Mesendoderm (in vitro differentiated cells): Measurements from ENCODE around the gene CBX2.

ENCODE experiments used
- DNase-seq: peaks from one replicate; pipeline ENCODE4 v3.0.0; 2013
- H2AK5ac ChIP-seq: 2 replicates; pipeline ENCODE4 v1.6.1; 2013; ENCODE audit warnings: low read length, inconsistent platforms
- H2BK120ac ChIP-seq: 2 replicates; pipeline ENCODE4 v1.6.1; 2013; ENCODE audit warnings: low read depth, mild to moderate bottlenecking, low read length, moderate library complexity, mixed read lengths
- H2BK15ac ChIP-seq: replicated peaks from 2 replicates; pipeline ENCODE4 v1.6.1; 2013; ENCODE audit warnings: low read depth, mild to moderate bottlenecking, moderate library complexity
- H2BK5ac ChIP-seq: 2 replicates; pipeline ENCODE4 v1.6.1; 2013; ENCODE audit warnings: low read length, inconsistent platforms
- H3K18ac ChIP-seq: 2 replicates; pipeline ENCODE4 v1.6.1; 2013; ENCODE audit warnings: mild to moderate bottlenecking, low read length, mixed read lengths
- H3K23ac ChIP-seq: one replicate; pipeline ENCODE4 v1.6.1; 2013; ENCODE audit warnings: low read length
- H3K27ac ChIP-seq: 2 replicates; pipeline ENCODE4 v1.5.1; 2013; ENCODE audit warnings: low read depth, mild to moderate bottlenecking, inconsistent platforms, low read length, moderate library complexity
- H3K27me3 ChIP-seq: 2 replicates; pipeline ENCODE4 v1.6.1; 2013; ENCODE audit warnings: low read length, control low read depth, mild to moderate bottlenecking, inconsistent platforms; ENCODE audit not compliant: insufficient read depth, poor library complexity
- H3K36me3 ChIP-seq: 2 replicates; pipeline ENCODE4 v1.6.1; 2013; ENCODE audit warnings: low read length, inconsistent platforms; ENCODE audit not compliant: control insufficient read depth, insufficient read depth
- H3K4ac ChIP-seq: one replicate; pipeline ENCODE4 v1.6.1; 2013; ENCODE audit warnings: low read depth, mild to moderate bottlenecking, low read length, moderate library complexity
- H3K4me1 ChIP-seq: 2 replicates; pipeline ENCODE4 v1.6.1; 2013; ENCODE audit warnings: low read depth, low read length, inconsistent platforms; ENCODE audit not compliant: control insufficient read depth
- H3K4me2 ChIP-seq: 2 replicates; pipeline ENCODE4 v1.6.1; 2013; ENCODE audit warnings: low read length
- H3K4me3 ChIP-seq: 2 replicates; pipeline ENCODE4 v1.5.1; 2013; ENCODE audit warnings: mild to moderate bottlenecking, low read length
- H3K56ac ChIP-seq: one replicate; pipeline ENCODE4 v1.6.1; 2013; ENCODE audit warnings: low read length
- H3K79me1 ChIP-seq: 2 replicates; pipeline ENCODE4 v1.6.1; 2013; ENCODE audit warnings: low read length, inconsistent platforms
- H3K79me2 ChIP-seq: 2 replicates; pipeline ENCODE4 v1.6.1; 2013; ENCODE audit warnings: mild to moderate bottlenecking, low read length; ENCODE audit not compliant: control insufficient read depth, insufficient read depth
- H3K9ac ChIP-seq: 2 replicates; pipeline ENCODE4 v1.6.1; 2013; ENCODE audit warnings: low read length, inconsistent platforms
- H4K5ac ChIP-seq: one replicate; pipeline ENCODE4 v1.6.1; 2013; ENCODE audit warnings: low read length
- H4K8ac ChIP-seq: one replicate; pipeline ENCODE4 v1.6.1; 2013; ENCODE audit warnings: low read depth, mild to moderate bottlenecking, control low read depth, low read length, moderate library complexity
- WGBS: extraction: QIAGEN DNeasy Blood & Tissue Kit; methylation state at CpG from one replicate; pipeline ENCODE4 v1.1.7; 2013; ENCODE audit warnings: low lambda C conversion rate, missing lambda C conversion rate; ENCODE audit not compliant: insufficient coverage; ENCODE audit errors: extremely low coverage; 5-methylcytosine and 5-hydroxymethylcytosine counted together

Gene CBX2

DNA sequence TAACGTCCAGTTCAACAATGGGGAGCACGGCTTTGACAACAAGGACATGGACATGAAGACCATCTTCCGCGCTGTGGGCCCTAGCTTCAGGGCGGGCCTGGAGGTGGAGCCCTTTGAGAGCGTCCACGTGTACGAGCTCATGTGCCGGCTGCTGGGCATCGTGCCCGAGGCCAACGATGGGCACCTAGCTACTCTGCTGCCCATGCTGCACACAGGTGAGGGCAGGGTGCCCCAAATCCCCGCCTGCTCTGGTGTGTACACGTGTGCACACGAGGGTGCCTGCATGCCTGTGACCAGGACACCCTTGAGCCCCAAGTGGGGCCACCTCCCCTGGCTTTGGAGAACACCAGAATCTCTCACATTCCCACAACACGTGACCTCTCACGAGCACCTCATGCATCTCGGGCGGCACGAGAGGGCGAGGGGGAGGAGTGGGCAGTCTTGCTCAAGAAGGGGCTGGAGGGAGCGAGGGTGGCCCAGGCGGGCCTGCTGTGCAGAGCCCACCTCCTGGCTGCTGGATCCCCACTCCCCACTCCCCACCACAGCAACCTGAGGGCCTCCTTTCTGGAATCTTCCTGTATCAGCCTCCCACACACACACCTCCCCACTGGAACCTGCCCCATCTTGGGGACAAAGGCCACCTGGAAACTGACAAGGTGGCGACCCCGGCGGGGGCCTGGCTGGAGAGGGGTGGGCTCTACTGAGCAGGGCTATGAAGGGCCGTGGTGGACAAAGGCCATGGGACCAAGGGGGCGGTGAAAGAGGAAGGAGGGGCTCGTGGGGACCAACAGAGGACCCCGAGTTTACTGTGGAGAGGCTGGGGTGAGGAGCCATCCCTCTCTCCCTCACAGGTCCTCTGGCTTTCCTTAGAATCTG, 40.7 kb upstream of the CBX2 start:
- H3K4me3 ChIP-seq, result no peak overlapping the region
- H3K23ac ChIP-seq, result no peak overlapping the region
- no peaks in the 10 kb centered on the region for H3K4me1 ChIP-seq
- H4K8ac ChIP-seq, result no peak overlapping the region
- no peaks in the 10 kb centered on the region for H3K79me2 ChIP-seq
- peaks cover 5% of the 10 kb centered on the region for H3K27me3 ChIP-seq
- no peak overlapping the region for H2BK15ac ChIP-seq
- no CpG with 5 or more reads among the region's 30 CpGs for WGBS
- no peaks in the 10 kb centered on the region for H3K79me1 ChIP-seq
- no peak overlapping the region for H3K27ac ChIP-seq
- H4K5ac ChIP-seq, result no peak overlapping the region
- no peak overlapping the region for H3K9ac ChIP-seq
- no peak overlapping the region for H3K4ac ChIP-seq
- H3K18ac ChIP-seq, result no peak overlapping the region
- no peak overlapping the region for H2AK5ac ChIP-seq
- no peak overlapping the region for H2BK120ac ChIP-seq
- no peaks in the 10 kb centered on the region for H3K36me3 ChIP-seq
- no peak for DNase-seq
- no peak overlapping the region for H3K56ac ChIP-seq
- H3K4me2 ChIP-seq, result no peak overlapping the region
- no peak overlapping the region for H2BK5ac ChIP-seq

DNA sequence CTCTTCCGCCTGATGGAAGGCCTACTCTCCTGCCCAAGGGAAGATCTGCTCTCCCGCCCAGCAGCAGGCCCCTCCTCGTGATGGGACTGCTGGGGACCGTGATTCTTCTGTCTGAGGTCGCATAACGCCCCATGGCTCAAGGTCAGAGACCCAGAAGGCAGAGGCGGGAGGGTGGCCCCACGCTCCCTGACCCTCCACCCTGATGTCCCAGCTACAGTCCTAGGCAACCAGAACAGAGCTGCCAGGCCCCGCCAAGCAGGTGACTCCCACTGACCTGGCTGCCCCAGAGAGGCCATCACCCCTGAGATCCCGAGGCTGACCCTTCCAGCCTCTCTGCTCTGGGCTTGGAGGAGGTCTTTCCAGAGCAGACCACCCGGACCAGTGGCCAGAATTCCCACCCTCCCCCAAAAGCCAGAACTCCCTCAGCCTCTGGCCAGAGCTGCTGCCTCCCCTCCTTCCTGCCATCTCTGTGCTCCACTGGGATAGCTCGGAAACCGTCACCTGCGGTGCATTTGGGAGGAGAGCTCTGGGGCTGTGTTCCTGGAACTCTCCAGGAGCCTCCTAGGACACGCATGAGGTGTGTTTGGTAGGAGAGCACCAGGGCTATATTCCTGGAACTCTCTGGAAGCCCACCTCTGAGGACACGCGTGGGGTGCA, 39.9 kb upstream of the CBX2 start:
- WGBS, result no CpG with 5 or more reads among the region's 17 CpGs
- H3K27ac ChIP-seq, result no peak overlapping the region
- no peak for DNase-seq

DNA sequence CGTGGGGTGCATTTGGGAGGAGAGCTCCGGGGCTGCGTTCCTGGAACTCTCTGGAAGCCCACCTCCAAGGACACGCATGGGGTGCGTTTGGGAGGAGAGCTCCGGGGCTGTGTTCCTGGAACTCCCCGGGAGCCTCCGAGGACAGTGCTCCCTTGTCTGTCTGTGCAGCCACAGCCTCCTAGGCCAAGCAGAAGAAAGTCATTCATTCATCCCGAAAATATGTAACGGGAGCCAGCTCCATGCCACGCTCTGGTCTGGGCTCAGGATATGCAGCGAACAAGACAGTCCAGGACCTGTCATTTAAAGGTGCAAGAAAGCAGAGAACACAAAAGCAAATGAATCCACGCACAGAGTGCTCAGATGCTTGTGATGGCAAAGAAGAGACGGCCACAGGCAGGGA, 39.3 kb upstream of the CBX2 start:
- Histone ChIP-seq H3K79me1 (no peaks in the 10 kb centered on the region), H3K4me1 (no peaks in the 10 kb centered on the region), H2BK120ac (no peak overlapping the region), H3K27me3 (peaks cover 5% of the 10 kb centered on the region), H2AK5ac (no peak overlapping the region), H2BK5ac (no peak overlapping the region), H3K36me3 (no peaks in the 10 kb centered on the region), H3K4me2 (no peak overlapping the region), H3K4ac (no peak overlapping the region), H3K79me2 (no peaks in the 10 kb centered on the region), H3K23ac (no peak overlapping the region), H2BK15ac (no peak overlapping the region), H4K5ac (no peak overlapping the region), H3K27ac (no peak overlapping the region), H3K9ac (no peak overlapping the region), H3K18ac (no peak overlapping the region), H4K8ac (no peak overlapping the region), H3K4me3 (no peak overlapping the region), H3K56ac (no peak overlapping the region)
- no peak for DNase-seq
- no CpG with 5 or more reads among the region's 14 CpGs for WGBS

More for the DNA sequence above, 39.9 kb upstream of the CBX2 start:
- no peak overlapping the region for H3K9ac ChIP-seq
- no peaks in the 10 kb centered on the region for H3K79me1 ChIP-seq
- no peak overlapping the region for H3K56ac ChIP-seq
- no peak overlapping the region for H3K18ac ChIP-seq
- peaks cover 5% of the 10 kb centered on the region for H3K27me3 ChIP-seq
- no peak overlapping the region for H4K8ac ChIP-seq
- H3K36me3 ChIP-seq, result no peaks in the 10 kb centered on the region
- H2BK120ac ChIP-seq, result no peak overlapping the region
- H3K4me1 ChIP-seq, result no peaks in the 10 kb centered on the region
- no peak overlapping the region for H2BK5ac ChIP-seq
- no peak overlapping the region for H3K4me2 ChIP-seq
- no peak overlapping the region for H2BK15ac ChIP-seq
- H3K4ac ChIP-seq, result no peak overlapping the region
- no peaks in the 10 kb centered on the region for H3K79me2 ChIP-seq
- H2AK5ac ChIP-seq, result no peak overlapping the region
- H3K4me3 ChIP-seq, result no peak overlapping the region
- H3K23ac ChIP-seq, result no peak overlapping the region
- no peak overlapping the region for H4K5ac ChIP-seq

DNA sequence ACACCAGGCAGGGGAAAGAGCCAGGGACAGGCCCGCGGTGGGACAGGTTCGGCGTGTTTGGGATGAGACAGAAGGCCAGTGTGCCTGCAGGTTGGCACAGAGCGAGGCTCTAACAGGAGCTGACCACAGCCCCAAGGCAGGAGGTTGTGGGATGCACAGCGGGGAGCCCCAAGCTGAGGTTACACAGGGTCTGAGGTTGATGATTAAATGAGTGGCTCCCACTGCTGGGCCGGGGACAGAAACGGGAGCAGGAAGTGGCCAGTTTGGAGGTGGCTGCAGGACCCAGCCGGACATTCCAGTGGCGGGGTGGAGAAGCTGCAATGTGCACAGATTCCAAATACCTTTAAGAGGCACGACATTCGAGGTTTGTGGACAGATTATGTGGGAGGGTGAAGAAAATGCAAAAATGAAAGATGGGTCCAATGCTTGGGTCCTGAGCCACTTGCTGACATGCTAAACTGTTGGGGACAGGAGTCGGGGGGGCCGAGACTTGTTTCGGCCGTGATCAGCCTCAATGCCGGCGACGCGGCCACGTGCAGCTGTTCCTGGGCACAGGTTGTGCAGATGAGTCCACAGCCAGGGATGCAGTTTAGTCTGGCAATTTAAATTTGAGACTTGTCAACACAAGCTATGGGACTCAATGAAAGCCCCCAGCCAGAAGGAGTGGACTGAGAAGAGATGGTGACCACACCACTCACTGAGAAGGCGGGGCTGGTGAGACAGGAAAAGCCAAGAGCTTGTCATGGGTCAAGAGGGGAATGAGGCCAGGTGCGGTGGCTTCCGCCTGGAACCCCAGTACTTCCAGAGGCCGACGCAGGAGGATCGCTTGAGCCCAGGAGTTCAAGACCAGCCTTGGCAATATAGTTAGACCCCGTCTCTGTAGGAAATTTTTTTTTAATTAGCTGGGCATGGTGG, 38.5 kb upstream of the CBX2 start:
- H3K4me2 ChIP-seq, result no peak overlapping the region
- H3K79me1 ChIP-seq, result no peaks in the 10 kb centered on the region
- no peak for DNase-seq
- no peak overlapping the region for H3K18ac ChIP-seq
- no peak overlapping the region for H3K4ac ChIP-seq
- no peak overlapping the region for H3K27ac ChIP-seq
- no peak overlapping the region for H4K5ac ChIP-seq
- no peak overlapping the region for H3K23ac ChIP-seq
- no peak overlapping the region for H2BK5ac ChIP-seq
- no CpG with 5 or more reads among the region's 28 CpGs for WGBS
- H4K8ac ChIP-seq, result no peak overlapping the region
- H3K4me1 ChIP-seq, result no peaks in the 10 kb centered on the region
- no peak overlapping the region for H3K4me3 ChIP-seq
- no peak overlapping the region for H2AK5ac ChIP-seq
- H3K79me2 ChIP-seq, result no peaks in the 10 kb centered on the region
- peaks cover 5% of the 10 kb centered on the region for H3K27me3 ChIP-seq
- H3K9ac ChIP-seq, result no peak overlapping the region
- H3K56ac ChIP-seq, result no peak overlapping the region
- no peak overlapping the region for H2BK120ac ChIP-seq
- no peaks in the 10 kb centered on the region for H3K36me3 ChIP-seq
- no peak overlapping the region for H2BK15ac ChIP-seq

DNA sequence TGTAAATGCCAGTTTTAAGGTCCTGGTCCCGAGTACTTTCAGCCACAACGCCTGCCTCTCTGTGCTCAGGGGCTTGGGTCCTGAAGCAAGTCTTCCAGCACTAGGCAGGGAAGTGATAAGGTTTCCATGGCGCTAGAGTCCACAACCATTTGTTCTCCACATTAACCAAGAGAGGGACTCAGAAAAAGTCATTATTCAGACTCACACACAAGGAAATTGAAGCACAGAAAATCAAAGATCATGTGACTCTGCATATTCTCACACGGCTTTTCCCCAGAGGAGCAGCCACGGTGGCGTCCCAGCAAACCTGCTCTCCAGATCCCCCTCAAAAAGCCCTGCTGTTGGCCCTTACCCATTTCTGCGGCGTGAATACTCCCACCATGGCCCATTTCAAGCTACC, 37.5 kb upstream of the CBX2 start:
- DNase-seq, result peak; percentile 56
- Histone ChIP-seq H3K4me2 (no peak overlapping the region), H3K56ac (no peak overlapping the region)

More for the DNA sequence above, 37.5 kb upstream of the CBX2 start:
- H2AK5ac ChIP-seq, result no peak overlapping the region
- H3K9ac ChIP-seq, result no peak overlapping the region
- H3K79me2 ChIP-seq, result no peaks in the 10 kb centered on the region
- H3K79me1 ChIP-seq, result no peaks in the 10 kb centered on the region
- H3K27ac ChIP-seq, result no peak overlapping the region
- no CpG with 5 or more reads among the region's 8 CpGs for WGBS
- H3K23ac ChIP-seq, result no peak overlapping the region
- no peak overlapping the region for H3K18ac ChIP-seq
- H4K8ac ChIP-seq, result no peak overlapping the region
- H3K36me3 ChIP-seq, result no peaks in the 10 kb centered on the region
- H3K27me3 ChIP-seq, result peaks cover 5% of the 10 kb centered on the region
- no peak overlapping the region for H2BK5ac ChIP-seq
- H4K5ac ChIP-seq, result no peak overlapping the region
- H3K4me1 ChIP-seq, result no peaks in the 10 kb centered on the region
- H2BK15ac ChIP-seq, result no peak overlapping the region
- H2BK120ac ChIP-seq, result no peak overlapping the region
- no peak overlapping the region for H3K4ac ChIP-seq
- no peak overlapping the region for H3K4me3 ChIP-seq
